Measurements from ENCODE around the gene FBXO9.
"Not testable (repeated sequence)": the region's sequence is repeated elsewhere in the genome, so short reads cannot be mapped to it uniquely, and the experiment has no call there.

The FBXO9 gene

DNA sequence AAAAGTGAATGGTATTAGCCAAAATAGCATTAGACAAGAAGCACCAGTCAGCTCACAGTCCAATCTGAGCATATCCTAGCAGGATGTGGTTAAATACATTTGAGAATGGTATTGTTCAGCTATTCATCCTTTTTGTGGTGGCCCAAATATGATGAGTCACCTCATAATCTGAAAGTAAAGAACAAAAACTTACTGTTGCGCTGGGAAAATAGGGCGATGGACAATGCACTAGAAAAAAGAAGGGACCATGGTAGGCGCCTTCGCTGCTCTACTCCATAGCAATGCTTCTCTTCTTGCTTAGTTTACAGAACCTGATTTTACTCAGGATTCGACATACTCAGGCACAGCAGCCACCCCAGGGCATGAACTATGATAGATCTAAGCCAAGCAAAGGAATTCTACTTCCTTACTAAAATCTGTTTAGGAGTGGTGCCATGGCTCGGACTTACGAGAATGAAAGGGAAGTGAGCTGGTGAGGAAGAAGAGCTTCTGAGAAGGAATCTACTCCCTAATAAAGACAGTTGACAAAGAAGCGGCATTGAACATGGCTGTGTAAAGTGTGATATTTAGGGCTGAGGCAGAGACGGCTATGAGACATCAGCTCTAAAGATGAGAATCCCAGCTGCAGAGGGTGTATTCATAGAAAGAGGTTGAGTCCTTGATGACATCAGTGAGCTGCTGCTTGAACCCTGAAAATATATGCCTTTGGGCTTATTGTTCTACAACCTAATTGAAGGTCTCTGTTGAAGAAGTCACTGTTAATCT, 16.6 kb upstream of the FBXO9 start:
- peak in 3 of 6 experiments; percentile 3 to 33 (median 17) for DNase-seq

- no peak for DNase-seq
Observed at GRCh38 chr6:53049415-53049814, 15.8 kb upstream of the FBXO9 start.

- DNase-seq: not testable (repeated sequence)
Observed at GRCh38 chr6:53052152-53052551, 13.1 kb upstream of the FBXO9 start.

- DNase-seq: no peak
Observed at GRCh38 chr6:53054532-53054931, 10.7 kb upstream of the FBXO9 start.

- DNase-seq: no peak
Observed at GRCh38 chr6:53055873-53056272, 9.3 kb upstream of the FBXO9 start.

DNA sequence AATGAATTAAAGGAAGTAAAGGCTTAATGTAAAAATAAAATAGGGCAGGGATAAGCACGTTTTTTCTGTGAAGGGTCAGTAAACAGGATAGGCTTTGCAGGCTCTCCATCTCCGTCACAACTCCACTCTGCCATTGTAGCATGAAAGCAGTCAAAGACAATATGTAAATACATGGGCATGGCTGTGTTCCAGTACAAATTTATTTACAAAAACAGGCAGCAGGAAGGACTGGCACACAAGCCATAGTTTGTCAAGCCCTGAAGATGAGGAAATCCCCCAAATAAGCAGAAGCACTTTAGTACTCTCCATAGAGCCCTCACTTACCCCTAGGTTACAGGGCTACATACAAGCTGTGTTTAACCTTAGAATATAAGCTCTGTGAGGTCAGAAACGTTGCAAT, 8.9 kb upstream of the FBXO9 start:
- no peak for DNase-seq

DNA sequence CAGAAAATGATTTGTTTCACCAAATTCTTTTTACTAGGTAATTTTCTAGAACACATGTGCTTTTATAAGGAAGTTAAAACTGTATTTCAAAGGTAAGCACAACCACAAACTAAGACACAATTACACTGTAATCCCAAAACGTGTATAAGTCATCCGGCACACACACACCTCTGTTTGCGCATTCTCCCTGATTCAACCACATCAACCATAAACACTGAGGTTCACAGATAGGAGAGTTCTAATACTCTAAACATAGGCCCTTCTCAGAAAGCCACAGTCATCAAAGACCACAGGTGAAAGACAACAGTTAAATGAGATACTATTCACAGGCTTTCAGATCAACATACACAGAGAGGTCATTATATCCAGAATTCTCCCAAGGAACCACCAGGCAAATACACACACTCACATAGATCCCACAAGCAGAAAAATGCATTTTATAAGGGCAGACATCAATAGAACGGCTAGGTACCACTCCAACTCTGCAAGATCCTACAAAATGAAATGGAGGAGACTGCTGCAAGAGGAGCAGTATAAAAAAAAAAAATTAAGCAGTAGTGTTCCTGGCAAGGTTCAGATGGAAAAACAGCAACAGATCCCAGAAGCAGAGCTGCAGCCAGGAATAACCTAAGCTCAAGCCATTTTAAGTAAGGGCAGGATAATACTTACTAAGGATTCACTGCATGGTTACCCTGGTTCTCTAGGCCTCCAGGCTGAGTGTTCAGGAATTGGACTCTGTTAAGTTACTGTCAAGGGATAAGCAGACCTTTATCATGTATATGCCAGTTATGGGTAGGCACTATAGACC, 6.6 kb upstream of the FBXO9 start:
- peak in 2 of 6 experiments; percentile 20 to 35 for DNase-seq

DNA sequence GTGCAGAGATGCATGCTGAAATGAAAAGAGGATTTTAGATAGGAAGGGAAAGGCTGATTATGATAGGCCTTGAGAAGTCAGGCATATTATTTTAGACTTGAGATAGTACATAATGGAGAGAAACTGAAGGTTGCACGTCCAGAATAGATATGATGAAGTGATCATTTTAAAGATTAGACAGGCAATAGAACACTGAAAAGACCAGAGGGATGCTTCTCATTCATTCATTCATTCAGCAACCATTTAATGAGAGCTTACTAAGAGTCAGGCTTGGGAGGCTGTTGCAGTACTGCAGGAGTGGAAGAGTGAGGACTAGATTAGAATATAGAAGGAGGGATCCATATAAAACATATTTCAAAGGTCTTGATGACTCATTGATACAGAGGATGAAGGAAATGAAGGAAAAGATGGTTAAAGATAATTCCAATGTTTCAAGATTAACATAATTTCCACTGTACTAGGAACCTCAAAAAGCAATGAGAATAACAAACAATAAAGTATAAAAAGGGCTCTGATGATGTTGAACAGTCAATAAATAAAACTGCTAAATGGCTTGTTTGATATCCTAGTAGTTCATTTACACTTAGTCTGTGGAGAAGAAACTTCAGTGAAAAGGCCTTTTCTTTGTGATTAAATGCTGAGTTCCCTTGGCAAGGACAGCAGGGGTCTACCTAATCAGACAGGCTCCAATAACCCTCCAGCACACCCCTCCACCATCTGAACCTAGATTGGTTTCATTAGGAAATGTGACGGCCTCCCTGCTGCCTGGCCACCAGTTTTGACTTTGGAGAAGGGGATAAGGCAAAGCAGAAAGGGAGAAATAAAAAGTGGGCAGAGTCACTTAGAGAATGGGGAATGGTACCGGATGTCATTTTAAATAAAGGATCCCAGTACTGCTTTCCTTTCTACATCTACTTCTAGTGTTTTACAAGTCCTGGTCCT, 5.3 kb upstream of the FBXO9 start:
- peak in 1 of 6 experiments; percentile 2 for DNase-seq

- no peak for DNase-seq
Observed at GRCh38 chr6:53062169-53062539, 3.0 kb upstream of the FBXO9 start.

- DNase-seq: not testable (repeated sequence)
Observed at GRCh38 chr6:53064255-53064654, 949 bp upstream of the FBXO9 start.

DNA sequence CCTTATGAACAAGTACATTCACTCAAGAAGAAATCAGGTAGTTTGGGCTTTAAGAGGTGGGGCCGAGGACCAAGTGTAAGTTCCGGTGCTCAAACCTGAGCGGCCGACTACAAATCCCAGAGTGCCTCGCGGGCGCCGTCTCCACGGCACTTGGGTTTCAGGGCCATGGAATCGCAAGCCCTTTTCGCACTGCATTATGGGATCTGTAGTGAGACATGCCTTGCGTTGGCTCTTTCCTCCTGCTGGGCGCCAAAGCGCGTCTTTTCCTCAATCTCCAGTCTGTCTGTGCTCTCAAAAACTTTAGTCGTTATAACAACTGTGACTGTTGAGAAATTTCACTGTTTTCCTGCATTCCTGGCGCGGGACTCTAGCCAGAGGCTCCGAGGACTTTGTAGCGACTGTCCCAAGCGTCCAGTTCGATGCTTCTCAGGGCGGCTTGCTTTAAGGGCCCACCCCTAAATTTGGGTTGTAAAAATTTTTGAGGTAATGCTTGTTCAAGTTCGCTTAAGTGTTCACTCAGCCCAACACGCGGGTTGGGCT, 408 bp upstream of the FBXO9 start:
- peak; percentile 90 to 95 (median 94) for DNase-seq

DNA sequence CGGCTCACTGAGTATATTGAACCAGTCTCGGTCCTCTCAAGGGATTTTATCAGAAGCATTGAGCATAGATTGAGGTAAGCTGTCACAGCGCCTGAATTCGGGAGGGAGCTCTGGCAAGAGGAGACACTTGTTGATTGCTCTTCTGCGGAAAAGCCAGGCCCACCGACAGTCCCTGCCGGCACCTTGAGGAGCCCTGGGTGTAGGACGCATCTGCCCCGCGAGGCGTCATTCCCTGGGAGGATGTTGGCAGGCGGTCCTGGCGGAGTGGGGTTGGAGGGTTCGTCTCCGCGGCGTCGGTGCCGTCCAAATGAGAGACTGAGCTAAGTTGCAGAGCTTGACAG, 843 bp downstream of the FBXO9 start:
- peak in 5 of 6 experiments; percentile 13 to 34 (median 19) for DNase-seq

GRCh38 chr6:53066874-53067706, 1.9 kb downstream of the FBXO9 start:
- no peak for DNase-seq

DNA sequence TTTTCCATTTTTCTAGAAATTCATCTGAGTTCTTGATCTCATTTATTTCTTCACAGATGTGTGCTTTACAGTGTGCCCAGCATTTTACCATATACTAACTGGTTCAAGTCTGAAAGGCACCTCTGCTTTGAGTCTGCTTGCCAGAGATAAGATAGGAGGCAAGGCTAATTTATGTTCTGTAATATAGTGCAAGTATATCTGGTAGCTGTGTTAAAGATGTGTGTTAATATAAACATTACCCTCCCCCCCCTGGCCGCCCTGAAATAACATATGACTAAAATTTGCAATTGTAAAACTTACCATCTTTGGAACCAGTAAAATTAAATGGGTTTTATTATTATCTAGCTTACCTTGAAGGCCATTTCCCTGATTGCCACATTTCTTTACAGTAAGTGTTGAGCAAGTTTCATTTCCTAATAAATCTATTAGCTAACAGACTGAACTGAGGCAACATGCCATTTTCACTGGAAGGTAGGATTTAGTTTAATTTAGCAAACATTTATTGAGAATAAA, 2.7 kb downstream of the FBXO9 start:
- no peak for DNase-seq

GRCh38 chr6:53069427-53069826, 4.2 kb downstream of the FBXO9 start:
- DNase-seq: no peak

- DNase-seq: peak in 1 of 6 experiments; percentile 3
Observed at GRCh38 chr6:53070806-53071205, 5.6 kb downstream of the FBXO9 start.

- DNase-seq: no peak
Observed at GRCh38 chr6:53074347-53074746, 9.1 kb downstream of the FBXO9 start.

DNA sequence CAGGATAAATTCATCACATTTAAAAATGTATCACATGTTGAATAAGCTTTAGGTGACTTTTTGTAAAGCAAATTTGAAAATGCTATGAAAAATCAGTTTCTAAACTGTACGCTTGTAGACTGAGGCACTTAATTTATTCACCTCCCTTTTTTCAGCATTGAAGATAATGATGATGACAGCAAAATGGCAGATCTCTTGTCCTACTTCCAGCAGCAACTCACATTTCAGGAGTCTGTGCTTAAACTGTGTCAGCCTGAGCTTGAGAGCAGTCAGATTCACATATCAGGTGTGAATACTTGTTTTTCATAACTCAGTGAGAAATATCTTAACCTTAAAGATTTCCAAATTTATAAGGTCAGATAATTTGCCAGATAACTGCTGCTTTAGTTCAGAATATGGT, 15.6 kb downstream of the FBXO9 start:
- DNase-seq: no peak

GRCh38 chr6:53086302-53086701, 21.1 kb downstream of the FBXO9 start:
- no peak for DNase-seq

DNA sequence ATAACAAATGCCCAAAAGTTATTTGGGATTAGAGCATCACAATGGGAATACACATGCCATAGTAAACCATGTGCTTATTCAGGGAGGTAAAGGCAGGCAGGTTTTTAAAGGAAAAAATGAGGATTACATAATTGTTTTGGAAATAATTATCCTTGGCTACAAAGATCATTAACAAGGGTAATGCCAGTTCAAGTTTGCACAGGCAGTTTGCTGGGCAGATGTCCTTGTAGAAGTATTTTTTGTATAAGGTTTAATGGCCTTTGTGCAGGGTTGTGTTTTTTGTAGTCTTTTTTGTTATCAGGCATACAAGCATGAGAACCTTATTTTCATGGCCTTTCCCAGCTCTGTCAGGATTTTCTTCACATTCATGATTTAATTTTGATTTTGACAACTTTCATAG, 24.7 kb downstream of the FBXO9 start:
- no peak for DNase-seq

GRCh38 chr6:53090576-53090975, 25.4 kb downstream of the FBXO9 start:
- DNase-seq: no peak

DNA sequence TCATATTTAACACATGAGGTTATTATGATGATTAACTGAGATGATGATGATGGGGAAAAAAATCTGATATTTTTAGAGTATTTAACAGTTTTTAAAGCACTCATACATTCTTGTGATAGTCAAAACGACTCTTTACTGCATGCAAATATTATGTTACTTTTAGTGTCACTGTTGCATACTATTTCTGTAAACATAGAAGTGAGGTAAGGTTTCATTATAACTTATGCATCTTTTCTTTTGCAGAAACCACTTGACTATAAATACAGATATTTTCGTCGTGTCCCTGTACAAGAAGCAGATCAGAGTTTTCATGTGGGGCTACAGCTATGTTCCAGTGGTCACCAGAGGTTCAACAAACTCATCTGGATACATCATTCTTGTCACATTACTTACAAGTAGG, 30.1 kb downstream of the FBXO9 start:
- DNase-seq: no peak

All from stimulated activated naive CD4-positive, alpha-beta T cell (primary cell).